GM18505 (cell line): ENCODE measurements around the gene AKR7A3.
A peak's percentile ranks its signal among the peaks of the same experiment; 100 is the strongest.
"Not testable (repeated sequence)": the region's sequence is repeated elsewhere in the genome, so short reads cannot be mapped to it uniquely, and the experiment has no call there.

ENCODE experiments used
- ATAC-seq: cut with Tn5 transposase; IDR thresholded peaks from one replicate; pipeline ENCODE4 v1.9.1; 2021; ENCODE audit not compliant: unreplicated experiment
- POLR2A ChIP-seq: IDR thresholded peaks from 4 replicates; pipeline ENCODE4 v1.6.1; 2011; ENCODE audit warnings: borderline replicate concordance; ENCODE audit not compliant: insufficient read depth, insufficient read length; ENCODE audit errors: extremely low read depth

The AKR7A3 gene

DNA sequence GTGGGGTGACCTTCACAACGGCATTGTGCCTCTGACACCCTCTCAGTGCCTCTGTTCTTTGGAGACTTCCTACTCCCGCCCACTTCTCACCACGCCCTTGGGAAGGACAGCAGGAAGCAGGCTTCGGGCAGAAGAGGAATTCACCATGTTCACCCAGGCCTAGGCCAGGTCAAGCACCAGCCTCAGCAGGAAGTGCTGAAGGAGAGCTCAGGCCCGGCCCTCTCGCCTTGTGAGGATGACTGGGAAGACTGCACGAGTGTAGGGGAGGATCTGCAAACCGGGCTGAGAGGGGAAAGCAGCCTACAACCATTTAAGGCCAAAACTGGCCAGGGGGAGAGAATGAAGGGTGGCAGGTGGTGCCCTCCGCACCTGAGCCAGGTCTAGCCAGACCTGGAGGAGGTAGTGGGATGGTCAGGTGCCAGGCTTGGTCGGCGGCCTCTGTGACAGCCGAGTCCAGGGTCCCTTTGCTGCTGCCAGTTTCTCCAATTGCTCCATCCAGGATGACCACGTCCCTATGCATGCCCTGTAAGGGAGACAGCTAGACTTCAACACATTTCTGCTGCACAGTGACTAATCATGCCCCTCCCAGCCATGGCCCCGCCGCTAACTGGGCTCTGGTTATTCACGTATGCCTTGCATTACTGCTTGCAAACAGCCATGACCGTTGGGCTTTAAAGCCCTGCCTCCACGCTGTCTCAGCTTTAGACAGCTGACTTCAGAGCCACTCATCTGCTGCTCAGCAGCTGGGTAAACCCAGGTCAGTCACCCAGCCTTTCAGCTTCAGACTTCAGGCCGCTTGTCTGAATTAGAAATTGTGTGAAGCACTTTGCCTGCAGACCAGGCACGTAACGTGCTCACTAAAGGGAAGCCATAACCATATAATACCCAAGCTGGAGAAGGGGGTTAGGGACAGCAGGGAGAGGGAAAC lies 28.1 kb downstream of the AKR7A3 start:
- no peak for ATAC-seq

DNA sequence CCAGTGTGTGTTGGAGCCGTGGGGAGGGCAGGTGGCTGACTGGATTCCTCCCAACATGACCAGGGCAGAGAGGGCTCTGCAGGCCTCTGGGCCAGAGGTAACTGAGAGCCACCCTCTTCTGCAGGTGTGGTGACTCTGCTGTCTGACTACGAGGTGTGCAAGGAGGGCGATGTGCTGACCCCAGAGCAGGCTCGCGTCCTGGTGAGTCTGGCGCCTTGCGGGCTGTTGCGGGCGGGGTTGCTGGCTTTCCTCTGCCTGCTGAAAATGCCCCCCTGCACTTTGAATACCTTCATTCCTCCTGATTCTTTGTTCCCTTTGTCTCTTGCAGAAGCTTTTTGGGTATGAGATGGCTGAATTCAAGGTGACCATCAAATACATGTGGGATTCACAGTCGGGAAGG lies 30.2 kb downstream of the AKR7A3 start:
- no peak for ATAC-seq
- TF ChIP-seq POLR2A = no peak

More for the DNA sequence above, 28.1 kb downstream of the AKR7A3 start:
- TF ChIP-seq POLR2A = no peak

DNA sequence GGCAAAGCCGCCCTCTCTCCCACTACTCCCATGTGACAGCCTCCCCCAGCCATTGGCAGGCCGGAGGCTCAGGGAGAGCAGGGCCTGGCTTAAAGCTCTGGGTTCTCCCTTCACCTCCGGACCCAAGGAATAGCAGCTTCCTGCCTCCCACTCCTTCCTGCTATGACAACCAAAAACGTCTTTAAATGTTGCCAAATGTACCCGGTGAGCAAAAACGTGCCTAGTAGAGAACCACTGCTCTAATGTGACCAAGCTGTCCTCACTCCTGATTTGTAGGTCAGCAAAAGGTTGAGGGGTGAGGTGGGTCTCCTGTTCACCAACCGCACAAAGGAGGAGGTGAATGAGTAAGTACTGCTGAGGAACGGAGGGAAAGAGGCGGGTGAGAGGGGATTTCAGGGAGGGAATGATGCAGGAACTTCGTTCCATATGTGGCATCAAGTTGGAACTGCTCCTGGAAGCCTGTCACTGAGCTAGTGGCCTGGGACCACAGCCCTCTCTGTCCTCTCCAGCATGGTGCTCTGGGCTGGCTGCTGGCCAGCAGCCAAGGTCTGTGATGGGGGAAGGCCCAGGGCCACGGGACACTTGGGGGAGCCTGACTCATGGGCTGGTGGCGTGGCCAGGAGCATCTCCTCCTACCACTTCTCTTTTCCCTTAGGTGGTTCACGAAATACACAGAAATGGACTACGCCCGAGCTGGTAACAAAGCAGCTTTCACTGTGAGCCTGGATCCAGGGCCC lies 31.2 kb downstream of the AKR7A3 start:
- TF ChIP-seq POLR2A = no peak

DNA sequence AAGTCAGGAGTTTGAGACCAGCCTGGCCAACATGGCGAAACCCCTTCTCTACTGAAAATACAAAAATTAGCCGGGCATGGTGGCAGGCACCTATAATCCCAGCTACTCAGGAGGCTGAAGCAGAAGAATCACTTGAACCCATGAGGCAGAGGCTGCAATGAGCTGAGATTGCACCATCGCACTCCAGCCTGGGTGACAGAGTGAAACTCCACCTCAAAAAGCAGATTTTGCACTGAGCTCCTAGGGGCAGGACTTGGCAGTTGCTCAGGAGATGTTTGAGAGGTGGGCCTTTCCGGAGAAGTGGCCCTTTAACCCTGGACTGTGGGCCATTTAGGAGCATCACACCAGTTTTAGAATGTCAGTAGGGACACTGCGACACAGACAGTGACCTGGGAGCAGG lies 32.3 kb downstream of the AKR7A3 start:
- ATAC-seq = not testable (repeated sequence)

More for the DNA sequence above, 31.2 kb downstream of the AKR7A3 start:
- no peak for ATAC-seq

DNA sequence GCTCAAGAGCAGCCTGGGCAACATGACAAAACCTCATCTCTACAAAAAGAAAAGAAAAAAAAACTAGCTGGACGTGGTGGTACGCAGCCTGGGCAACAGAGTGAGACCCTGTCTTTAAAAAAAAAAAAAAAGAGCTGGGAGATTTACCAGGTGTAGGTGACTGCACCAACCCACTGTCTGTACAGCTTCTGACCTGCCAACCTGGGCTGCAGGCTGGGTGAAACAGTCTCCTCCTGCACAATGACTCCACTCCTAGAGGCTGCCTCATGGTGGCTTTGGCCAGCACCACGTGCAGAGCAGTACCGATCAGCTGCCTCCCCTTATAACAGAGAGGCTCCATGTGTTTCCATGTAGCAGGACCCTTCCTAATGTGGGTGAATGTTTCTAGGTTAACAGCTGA lies 33.3 kb downstream of the AKR7A3 start:
- no peak for TF ChIP-seq POLR2A
- ATAC-seq = no peak

DNA sequence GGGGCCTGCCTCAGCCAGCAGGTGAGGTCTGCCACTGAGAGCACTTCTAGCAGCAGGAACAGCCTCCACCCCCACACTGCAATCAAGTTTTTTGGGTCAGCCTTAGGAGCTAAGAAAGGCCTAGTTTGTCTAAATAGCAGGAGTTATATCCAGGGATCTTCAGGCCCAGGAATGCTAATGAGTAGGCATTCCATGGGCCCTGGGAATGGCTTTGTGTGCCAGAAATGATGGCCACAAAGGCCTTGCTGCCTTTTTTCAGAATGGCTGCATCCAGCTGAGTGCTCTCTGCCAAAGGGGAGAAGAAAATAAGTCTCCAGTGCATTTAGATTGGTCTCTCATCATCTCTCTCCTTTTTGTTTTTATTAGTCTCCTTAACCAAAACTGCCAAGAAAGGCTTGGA lies 34.2 kb downstream of the AKR7A3 start:
- no peak for ATAC-seq
- TF ChIP-seq POLR2A = no peak

DNA sequence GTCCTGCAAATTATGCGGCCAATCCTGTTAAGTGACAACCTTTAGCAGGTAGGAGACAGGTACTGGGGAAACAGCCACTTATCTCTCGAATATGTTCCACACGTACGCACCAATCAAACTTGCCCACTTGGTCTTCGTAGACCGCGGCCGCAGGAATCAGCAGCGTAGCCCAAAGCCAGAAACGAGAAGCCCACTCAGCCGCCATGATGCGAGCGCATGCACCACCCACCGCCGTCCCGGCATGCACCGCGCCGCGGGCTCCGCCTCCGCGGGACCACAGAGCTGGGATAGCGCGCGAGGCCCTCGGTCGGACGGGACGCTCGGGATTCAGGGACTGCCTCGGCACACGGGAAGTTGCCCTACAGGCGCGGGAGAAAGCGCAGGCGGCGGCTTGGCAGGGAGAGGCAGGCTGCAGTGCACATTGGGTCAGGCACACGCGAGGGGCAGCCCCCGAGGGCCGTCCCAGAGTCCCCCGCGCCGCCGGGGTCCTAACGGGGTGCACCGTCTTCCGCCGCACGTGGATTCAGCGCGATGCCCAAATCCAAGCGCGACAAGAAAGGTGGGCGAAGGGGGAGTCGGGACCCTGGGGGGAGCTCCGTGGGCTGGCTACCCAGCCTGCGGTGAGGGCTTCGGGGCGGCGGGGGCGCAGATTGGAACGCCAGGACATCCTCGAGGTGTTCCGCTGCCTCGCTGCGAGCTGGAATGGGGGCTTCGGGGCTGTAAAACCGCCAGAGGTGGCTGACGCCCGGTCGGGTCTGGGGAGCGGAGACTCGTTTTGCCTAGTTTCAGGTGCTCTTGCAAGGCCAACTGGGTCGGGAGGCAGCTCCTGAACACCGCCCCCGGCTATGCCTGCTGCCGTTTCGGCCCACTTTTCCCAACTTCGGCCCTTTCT lies 37.0 kb downstream of the AKR7A3 start, which contains the start of the genes EMC1 and MRTO4:
Gene EMC1, minus strand, starts transcription at position 220 of the 892 bp plus-strand sequence. Its CDS starts 15 bp downstream, at position 205.
Gene MRTO4, plus strand, starts transcription at position 501 of the 892 bp plus-strand sequence. Its CDS starts 31 bp downstream, at position 532.
- TF ChIP-seq POLR2A = peak; percentile 94
- ATAC-seq = peak; percentile 74

DNA sequence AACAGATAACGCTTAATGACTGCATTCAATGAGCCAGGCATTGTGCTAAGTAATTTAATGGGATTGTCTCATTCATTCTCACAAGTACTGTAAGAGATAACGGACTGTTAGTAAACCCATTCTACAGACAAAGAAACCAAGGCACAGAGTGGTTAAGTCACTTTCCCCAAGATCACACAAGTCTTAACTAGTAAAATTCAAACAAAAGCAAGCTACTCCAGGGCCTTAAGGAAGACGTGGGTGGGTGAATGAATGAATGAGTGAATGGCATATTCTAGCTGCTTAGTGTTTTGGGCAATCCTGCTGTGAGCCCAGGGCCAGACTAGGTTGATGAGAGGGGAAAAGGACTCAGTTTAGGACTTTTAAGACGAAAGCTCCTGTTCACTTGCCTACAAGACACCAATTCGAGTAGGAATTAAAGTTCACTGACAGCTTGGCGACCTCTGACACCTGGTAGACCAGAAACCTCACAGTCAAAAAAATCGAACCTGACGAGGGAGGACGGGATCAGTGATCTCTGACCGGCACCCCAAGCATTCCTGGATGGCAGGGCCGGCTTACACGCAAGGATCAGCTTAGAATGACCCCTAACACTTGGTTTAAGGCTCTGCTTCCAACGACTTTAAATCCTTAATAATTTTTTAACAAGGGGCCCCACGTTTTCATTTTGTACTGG lies 37.8 kb downstream of the AKR7A3 start:
- no peak for ATAC-seq
- no peak for TF ChIP-seq POLR2A

DNA sequence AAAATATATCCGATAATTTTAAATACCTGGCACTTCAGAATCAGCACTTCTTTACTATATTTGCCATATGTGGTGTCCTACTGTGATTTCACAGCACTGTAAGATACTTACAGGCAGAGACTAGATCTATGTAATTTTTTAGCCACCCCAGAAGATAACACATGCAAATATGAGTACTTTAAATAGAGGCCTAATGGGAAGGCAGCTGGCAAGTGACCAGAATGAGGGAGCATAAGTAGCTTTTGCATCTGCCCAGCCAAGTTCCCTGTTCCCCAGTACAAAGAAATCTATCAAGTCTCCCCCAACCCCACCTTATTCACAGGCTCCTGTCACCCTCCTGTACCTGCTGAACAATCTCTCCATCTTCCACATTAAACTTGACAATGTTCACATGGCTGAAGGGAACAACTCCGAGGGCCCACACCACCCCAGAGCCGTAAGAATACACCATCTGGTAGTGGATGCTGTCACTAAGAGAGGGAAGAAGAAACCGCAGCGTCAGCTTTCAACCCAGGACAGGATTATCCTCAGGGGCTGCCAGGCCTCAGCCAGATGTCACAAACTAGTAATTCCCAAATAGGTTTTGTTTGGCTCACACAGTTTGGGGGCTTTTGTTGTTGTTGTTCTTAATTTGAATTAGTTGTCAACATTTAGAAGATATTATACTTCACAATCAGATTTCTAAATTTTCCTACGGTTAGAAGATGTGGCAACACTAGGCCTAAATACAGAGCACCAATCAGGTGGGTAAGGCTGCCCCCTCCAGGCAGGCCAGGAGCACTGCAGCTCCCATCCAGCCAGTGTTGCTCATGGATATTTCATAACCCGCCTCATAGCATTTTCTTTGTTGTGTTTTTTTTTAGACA lies 47.7 kb downstream of the AKR7A3 start:
- ATAC-seq = no peak
- TF ChIP-seq POLR2A = no peak

DNA sequence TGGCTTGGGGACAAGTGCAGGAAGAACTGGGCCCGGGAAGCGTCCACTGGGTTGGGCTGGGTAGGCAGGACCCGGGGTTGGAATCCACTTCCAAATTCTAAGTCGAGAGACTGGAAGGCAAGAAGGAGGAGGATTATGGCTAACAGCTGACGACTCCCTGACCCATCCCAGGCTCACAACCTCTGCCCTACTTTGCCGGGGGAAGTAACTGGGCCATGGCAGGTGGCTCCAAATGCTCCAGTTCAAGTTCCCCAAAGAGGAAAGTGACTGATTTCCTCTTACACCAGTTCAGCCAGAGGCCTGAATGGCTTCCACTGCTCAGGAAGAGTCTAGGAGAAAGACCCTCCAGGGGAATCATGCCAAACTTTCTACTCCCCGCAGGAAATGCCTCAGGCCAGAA lies 48.7 kb downstream of the AKR7A3 start:
- no peak for ATAC-seq
- no peak for TF ChIP-seq POLR2A

DNA sequence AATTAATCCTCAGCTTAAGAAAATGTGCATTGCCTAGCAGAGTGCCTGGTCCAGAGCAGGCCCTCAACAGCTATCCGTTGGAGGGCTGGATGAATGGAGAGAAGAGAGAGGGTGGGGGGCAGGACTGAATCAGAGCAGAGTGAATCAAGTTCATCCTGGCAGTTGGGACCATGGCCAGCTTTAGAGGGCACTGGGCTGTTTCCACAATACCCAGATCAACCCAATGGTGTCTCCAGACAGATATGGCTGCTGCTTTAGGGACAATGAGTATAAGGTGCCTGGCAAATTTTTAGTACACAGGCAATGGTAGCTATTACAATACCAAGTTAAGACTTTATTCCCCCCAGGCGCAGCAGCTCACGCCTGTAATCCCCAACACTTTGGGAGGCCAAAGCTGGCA lies 54.3 kb downstream of the AKR7A3 start:
- TF ChIP-seq POLR2A = no peak
- no peak for ATAC-seq
